Lower leg skin (tissue), 3 donors: ENCODE data around the gene CLEC14A.

Source experiments
- POLR2A ChIP-seq, 2 donors: fragments of 450-650 bp; IDR thresholded peaks; one replicate each; pipeline ENCODE4 v1.6.1; 2016 to 2017; ENCODE audit warnings: antibody characterized with exemption in 2 of 2, mild to moderate bottlenecking in 1 of 2, moderate library complexity in 1 of 2
- TF ChIP-seq, protein P1 (sequence below), 3 donors: fragments of 450-650 bp; IDR thresholded peaks; one replicate each; pipeline ENCODE4 v1.5.1; 2016; ENCODE audit warnings: antibody characterized with exemption in 3 of 3, mild to moderate bottlenecking in 3 of 3, moderate library complexity in 2 of 3

DNA sequence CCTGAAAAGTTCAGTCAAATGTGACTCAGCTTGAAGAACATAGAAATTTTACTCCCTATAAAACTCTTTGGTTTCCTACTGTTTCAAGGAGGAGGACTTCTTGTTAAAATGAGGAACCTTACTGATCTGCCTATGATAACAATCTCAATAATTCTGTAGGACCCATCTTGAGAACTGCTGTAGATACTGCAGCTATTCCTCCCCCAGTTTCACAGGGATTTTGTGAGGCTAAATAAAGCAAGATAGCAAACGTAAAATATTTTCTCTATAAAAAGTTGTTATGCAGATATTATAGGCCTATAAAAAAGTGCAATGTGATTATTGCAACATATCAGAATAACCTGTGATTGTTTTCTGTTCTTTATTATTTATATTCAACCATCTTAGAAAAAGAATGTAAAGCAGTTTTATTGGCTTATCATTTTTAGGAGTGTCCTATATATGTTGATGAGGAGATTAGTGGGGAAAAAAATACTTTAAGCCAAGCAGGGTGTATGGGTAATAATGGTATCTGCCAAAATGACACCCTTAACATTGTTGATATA, 12.1 kb downstream of the CLEC14A start:
- TF ChIP-seq, protein P1, sequence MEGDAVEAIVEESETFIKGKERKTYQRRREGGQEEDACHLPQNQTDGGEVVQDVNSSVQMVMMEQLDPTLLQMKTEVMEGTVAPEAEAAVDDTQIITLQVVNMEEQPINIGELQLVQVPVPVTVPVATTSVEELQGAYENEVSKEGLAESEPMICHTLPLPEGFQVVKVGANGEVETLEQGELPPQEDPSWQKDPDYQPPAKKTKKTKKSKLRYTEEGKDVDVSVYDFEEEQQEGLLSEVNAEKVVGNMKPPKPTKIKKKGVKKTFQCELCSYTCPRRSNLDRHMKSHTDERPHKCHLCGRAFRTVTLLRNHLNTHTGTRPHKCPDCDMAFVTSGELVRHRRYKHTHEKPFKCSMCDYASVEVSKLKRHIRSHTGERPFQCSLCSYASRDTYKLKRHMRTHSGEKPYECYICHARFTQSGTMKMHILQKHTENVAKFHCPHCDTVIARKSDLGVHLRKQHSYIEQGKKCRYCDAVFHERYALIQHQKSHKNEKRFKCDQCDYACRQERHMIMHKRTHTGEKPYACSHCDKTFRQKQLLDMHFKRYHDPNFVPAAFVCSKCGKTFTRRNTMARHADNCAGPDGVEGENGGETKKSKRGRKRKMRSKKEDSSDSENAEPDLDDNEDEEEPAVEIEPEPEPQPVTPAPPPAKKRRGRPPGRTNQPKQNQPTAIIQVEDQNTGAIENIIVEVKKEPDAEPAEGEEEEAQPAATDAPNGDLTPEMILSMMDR (IDR thresholded peaks at IDR 0.05), result no peak
- TF ChIP-seq POLR2A (IDR thresholded peaks at IDR 0.05), result no peak
